RCC 7860 (cell line): ENCODE data around the gene TNS2.

Experiments
- DNase-seq: peaks from one replicate; pipeline ENCODE4 v3.0.0-alpha.2; 2015; ENCODE audit warnings: low spot score
- FAIRE-seq: peaks from 2 replicates; lab custom pipeline; 2012; peaks lifted over from hg19 to GRCh38; lab: Jason Lieb, UNC

Gene TNS2

GRCh38 chr12:53067074-53067992 lies 17.5 kb downstream of the TNS2 start:
- DNase-seq = no peak
- no peak for FAIRE-seq

- DNase-seq (no peak), FAIRE-seq (no peak)
Observed at GRCh38 chr12:53067993-53068770, 18.3 kb downstream of the TNS2 start.

GRCh38 chr12:53068811-53069585 lies 19.1 kb downstream of the TNS2 start:
- no peak for DNase-seq

GRCh38 chr12:53069621-53070410 lies 20.0 kb downstream of the TNS2 start:
- FAIRE-seq (no peak), DNase-seq (no peak)

More at GRCh38 chr12:53068811-53069585, 19.1 kb downstream of the TNS2 start:
- FAIRE-seq = no peak

- DNase-seq = no peak
- FAIRE-seq = no peak
Observed at GRCh38 chr12:53070877-53071492, 21.1 kb downstream of the TNS2 start.

GRCh38 chr12:53071591-53072551 lies 22.0 kb downstream of the TNS2 start:
- no peak for FAIRE-seq
- DNase-seq = no peak

GRCh38 chr12:53073881-53074280 lies 24.0 kb downstream of the TNS2 start:
- DNase-seq (no peak), FAIRE-seq (no peak)

- FAIRE-seq (no peak), DNase-seq (no peak)
Observed at GRCh38 chr12:53074283-53074998, 24.6 kb downstream of the TNS2 start.

GRCh38 chr12:53074999-53075370 lies 25.1 kb downstream of the TNS2 start:
- FAIRE-seq = no peak
- DNase-seq = no peak

- DNase-seq (no peak), FAIRE-seq (no peak)
Observed at GRCh38 chr12:53076461-53076860, 26.6 kb downstream of the TNS2 start.

GRCh38 chr12:53077030-53077429 lies 27.2 kb downstream of the TNS2 start:
- DNase-seq (no peak), FAIRE-seq (no peak)

- FAIRE-seq = no peak
Observed at GRCh38 chr12:53078425-53079225, 28.8 kb downstream of the TNS2 start.

GRCh38 chr12:53079226-53080117 lies 29.6 kb downstream of the TNS2 start, which contains the start of gene SPRYD3:
Gene SPRYD3, minus strand, starts transcription at chr12:53079390. Its CDS starts 57 bp downstream, at chr12:53079333.
- FAIRE-seq = peak; percentile 72
- DNase-seq = peak; percentile 92

More at GRCh38 chr12:53078425-53079225, 28.8 kb downstream of the TNS2 start:
- no peak for DNase-seq

GRCh38 chr12:53082637-53083175 lies 32.8 kb downstream of the TNS2 start:
- FAIRE-seq = no peak
- DNase-seq = no peak

GRCh38 chr12:53086361-53086760 lies 36.5 kb downstream of the TNS2 start:
- DNase-seq (no peak), FAIRE-seq (no peak)

GRCh38 chr12:53090105-53090504 lies 40.2 kb downstream of the TNS2 start:
- no peak for DNase-seq
- no peak for FAIRE-seq
